GM12872 (cell line): Measurements from ENCODE around the gene PLXNA4.

Experiments
- TF ChIP-seq, protein P1 (sequence below): IDR thresholded peaks from 3 replicates; pipeline ENCODE4 v1.5.1; 2011; ENCODE audit warnings: low read depth, mild to moderate bottlenecking, low read length, moderate library complexity; ENCODE audit not compliant: insufficient read depth

The PLXNA4 gene

DNA sequence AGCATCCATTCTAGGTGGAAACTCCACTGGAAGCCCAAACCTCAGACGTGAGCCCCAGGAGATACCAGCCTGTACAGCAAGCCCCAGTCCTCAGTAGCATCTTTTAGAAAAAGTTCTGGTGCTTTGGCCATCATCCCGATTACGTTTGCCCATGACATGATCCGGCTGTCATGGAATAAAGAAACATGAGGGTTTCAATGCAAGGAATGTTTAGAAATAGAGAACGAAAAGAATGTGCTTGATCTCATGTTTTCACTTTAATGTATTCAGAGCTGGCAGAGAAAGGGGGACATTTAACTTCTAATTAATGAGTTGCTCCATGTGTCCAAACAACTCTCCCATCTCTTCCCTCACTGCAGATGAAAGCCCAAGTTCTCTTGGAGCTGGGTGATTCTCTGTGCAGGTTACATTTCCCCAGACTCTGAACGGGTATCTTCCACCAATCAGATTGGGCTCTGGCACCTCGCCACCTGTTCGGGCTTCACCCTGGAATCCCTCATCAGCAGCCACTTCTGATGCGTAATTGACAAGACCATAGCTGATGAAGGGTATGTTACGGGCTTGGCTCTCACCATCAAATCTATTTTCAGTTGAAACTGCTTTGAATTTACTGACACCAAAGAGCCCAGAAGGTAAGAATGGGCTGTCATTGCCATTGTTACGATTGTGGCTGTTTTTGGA lies 165.3 kb downstream of the PLXNA4 start:
- TF ChIP-seq, protein P1, sequence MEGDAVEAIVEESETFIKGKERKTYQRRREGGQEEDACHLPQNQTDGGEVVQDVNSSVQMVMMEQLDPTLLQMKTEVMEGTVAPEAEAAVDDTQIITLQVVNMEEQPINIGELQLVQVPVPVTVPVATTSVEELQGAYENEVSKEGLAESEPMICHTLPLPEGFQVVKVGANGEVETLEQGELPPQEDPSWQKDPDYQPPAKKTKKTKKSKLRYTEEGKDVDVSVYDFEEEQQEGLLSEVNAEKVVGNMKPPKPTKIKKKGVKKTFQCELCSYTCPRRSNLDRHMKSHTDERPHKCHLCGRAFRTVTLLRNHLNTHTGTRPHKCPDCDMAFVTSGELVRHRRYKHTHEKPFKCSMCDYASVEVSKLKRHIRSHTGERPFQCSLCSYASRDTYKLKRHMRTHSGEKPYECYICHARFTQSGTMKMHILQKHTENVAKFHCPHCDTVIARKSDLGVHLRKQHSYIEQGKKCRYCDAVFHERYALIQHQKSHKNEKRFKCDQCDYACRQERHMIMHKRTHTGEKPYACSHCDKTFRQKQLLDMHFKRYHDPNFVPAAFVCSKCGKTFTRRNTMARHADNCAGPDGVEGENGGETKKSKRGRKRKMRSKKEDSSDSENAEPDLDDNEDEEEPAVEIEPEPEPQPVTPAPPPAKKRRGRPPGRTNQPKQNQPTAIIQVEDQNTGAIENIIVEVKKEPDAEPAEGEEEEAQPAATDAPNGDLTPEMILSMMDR, result no peak

DNA sequence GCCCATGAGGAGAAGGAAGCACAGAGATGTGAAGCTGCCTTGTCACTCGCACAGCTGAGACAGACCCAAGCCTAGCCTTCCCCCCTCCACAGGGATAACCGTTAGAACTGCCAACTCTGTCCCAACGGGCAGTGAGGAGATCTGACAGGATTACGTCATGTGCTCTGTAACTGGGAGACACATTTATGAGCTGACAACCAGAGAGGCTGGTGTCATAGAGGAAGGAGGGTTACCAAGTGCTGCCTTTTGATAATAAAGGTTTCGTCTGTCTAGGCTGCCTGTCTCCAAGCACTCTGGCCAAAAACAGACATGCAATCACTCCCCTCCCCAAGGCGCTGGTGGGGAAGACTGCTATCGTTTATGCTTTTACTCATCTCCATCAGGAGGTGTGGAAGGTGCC lies 165.9 kb downstream of the PLXNA4 start:
- TF ChIP-seq, protein P1, result no peak

DNA sequence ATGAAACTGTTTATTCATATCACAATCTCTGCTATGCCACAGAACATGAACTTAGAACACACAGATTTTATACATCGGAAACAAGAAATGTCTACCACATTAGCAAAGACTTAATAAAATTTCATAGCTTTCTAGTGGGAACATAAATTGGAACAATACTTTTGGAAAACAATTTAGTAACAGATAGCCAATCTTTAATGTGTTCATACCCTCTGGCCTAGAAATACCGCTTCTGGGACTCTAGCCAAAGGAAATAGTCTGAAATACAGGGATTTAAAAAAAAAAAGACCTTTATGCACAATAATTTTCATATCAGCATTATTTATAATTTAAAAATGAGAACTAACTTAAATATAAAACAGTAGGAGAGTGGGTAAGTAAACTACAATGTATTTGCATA lies 168.5 kb downstream of the PLXNA4 start:
- TF ChIP-seq, protein P1, result no peak

DNA sequence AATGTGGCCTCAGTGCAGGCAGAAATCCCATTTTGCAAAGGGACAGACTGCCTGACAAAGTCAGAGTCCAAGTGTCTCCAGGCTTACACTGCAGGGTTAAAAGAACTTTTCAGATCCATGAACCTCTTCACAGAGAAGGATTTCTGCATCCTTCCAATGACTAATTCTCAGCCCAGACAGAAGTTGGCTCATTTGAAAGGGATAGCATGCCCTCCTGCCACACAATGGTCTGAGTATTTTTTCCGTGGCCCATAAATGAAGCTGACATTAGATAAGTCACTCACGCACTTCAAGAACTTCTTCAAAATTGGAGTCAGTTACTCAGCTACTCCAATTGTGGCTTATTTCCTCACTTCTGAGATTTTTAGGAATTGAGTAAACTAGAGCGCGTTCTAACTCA lies 170.2 kb downstream of the PLXNA4 start:
- TF ChIP-seq, protein P1, result no peak

DNA sequence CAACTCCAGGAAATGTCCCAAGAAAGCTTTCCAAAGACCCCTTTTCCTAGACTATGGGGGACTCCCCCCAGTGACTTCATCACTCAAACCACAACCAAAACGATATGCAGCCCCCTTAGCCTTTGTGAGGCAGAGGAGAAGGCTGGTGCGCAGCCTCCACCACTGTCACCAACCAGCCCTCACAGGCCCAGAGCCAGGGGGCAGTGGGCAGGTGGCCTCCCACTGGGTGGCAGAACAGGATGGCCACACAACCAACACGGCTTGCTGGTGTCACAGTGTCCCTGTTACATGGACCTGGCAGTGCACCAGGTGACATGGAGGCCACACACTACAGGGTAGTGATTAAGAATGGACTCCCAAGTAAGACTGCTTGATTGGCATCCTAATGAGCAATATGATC lies 172.0 kb downstream of the PLXNA4 start:
- TF ChIP-seq, protein P1, result no peak

DNA sequence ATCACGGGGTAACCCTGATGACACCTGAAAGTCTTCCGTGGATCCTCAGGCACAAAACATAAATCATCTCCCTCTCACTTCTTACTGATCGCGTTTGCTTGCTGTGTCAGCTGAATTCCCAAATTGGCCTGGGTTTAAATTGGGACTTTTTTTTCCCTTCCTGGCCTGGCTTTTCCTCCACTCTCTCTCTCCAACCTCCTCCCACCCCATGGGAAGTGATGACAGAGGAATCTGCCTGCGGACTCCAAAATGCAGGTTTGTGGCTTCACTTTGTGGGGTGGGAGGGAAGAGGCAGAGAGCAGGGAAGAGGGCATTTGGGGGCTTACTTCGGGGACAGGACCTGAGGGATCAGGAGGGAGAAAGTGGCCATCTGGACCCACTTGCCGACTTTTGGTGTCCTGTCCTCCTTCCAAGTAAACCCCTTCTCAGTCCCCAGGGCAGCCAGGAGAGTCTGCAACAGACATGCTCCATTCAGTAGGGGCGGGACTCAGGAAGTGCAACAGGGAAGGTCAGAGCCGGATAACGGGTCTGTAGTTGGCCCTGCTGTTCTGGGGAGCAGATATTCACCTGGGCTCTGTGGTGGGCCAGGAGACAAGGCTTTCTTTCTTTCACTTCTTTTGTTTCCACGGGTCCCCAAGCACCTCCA lies 172.7 kb downstream of the PLXNA4 start:
- TF ChIP-seq, protein P1, result no peak

DNA sequence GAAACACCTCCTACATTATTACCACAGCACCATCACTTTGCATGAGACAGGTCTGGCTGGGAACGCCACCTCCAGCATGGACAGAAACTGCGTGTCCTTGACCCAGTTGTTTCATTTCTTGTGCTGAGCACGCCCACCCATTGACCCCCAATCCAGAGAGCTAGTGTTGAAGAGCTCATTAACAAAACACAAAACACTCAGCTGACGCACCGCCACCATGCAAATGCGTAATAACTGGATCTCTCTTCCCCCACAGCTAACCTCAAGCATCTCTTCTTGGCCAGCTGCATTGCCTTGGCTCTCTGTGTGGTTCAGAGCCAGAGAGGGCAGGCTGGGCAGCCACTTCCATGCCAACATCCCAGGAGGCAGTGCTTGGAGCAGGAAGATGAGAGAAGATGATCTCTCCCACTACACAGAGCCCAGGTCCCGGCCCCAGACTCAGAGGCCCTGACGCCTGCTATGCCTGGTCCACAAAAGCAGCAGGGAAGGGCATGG lies 173.5 kb downstream of the PLXNA4 start:
- TF ChIP-seq, protein P1, result no peak
